HG02588 (cell line): ENCODE data around the gene KLF2.
A peak's percentile ranks its signal among the peaks of the same experiment; 100 is the strongest.
"Not testable (repeated sequence)": the region's sequence is repeated elsewhere in the genome, so short reads cannot be mapped to it uniquely, and the experiment has no call there.

Experiments
- ATAC-seq: cut with Tn5 transposase; IDR thresholded peaks from one replicate; pipeline ENCODE4 v1.9.1; 2021; ENCODE audit warnings: mild to moderate bottlenecking, moderate library complexity; ENCODE audit not compliant: unreplicated experiment

Gene KLF2

DNA sequence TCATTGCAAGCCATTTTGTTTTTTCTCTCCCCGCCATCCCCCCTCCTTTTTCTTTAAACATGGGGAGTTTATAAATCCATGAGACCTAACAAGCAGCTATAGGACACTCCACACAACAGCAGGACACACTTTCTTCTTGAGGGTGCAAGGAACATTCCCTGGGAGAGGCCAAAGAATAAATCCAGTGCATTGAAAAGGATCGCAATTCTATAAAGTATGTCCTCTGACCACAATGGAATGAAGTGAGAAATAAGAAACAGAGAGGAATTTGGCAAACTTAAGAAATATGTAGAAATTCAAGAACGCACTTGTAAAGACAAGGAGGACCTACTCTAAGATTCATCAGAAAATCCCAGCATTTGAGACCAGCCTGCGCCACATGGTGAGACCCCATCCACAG lies 11.9 kb downstream of the KLF2 start:
- no peak for ATAC-seq

DNA sequence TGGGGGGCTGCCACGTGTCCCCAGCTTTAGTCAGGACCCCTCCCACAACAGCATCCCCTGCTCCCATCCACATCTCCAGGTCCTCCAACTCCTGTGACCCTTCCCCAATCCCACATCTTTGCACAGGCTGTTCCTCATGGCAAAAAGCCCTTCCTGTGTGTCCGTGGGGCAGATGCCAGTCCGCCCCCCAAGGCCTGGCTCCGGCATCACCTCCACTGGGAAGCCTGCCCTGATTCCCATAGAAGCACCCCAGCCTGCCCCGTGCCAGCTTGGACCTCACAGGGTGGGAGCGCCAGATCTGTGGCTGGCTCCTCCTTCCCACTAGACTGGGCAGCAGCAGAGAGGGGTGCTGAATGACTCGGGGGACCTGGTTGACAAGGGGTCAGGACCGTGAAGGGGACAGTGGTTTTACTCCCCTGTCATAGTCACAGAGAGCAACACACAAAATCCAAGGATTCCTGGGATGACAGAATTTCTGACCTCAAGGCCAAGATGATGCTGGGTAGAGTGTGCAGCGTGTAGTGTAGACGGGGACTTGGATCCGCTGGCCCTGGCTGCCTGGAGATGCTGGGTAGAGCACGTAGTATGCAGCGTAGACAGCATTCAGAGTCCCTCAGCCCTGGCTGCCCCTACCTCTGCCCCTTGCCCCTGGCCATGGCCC lies 13.3 kb downstream of the KLF2 start:
- ATAC-seq: no peak

DNA sequence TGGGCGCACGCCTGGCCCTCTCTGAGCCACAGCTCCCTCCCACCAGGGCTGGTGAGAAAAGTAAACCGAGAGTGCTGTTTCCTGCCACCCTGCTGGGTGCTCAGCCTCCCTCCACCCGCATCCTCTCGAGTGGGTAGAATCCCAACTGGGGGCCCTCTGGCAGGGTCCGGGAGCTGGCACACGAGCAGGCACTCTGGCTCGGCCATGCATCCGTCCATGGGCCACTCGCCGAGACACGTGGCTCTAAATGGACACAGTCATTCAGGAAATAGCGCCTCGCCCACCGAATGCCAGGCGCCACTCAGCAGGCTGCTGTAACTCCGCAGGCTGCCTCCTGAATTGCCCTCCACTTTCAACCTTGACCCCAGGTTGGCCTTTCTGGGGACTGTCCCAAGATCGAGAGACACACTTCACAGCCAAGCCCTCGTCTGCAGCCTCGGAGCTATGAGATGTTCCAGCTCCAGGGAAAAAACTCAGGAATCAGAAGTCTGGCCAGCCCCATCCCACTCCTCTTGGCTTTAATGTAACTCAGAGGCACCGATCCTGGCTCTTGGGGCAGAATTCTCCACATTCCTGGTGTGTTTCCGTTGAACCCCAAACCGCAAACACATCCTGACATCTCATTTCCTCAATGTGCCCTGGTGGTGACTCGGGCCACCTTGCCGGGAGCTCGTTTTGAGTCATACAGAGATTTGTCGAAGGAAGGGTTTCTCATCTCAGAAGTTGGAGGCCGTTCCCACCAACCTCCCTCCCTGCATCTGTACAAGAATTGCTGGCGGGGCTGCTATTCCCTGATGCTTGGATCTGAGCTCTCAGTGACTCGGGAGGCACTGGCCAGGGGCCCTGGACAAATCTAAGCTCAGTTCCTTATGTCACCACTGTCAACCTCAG lies 14.1 kb downstream of the KLF2 start:
- ATAC-seq: no peak

DNA sequence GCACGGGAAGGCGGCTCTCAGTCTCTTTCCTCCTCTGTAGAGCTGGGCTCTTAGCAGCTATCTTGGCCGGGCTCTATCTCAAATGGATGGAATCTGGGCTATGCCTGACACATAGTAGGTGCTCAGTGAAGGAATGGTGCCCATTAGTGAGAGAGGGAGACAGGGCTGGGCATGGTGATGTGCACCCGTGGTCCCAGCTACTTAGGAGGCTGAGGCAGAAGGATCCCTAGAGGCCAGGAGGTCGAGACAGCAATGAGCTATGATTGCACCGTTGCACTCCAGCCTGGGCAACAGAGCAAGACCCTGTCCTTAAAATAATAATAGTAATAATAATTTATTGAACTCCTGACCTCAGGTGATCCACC lies 14.7 kb downstream of the KLF2 start:
- ATAC-seq: no peak

DNA sequence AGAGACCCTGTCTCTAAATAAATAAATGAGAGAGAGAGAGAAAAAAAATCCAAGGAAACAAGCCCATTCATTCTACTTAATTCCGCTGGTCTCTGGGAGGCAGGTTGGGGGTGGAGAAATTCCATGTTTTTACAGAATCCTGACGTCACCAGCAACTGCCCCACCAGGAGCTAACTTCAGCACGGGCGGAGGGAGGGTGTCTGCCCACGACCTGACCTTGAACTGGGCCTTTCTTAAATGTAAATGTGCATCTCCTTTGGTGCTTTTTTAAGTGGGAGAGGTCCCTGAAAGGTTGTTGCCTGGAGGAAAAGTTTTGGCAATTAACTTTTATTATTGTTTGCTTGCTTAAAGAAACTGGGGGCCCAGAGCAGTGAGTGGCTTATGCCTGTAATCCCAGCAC lies 15.5 kb downstream of the KLF2 start:
- no peak for ATAC-seq

DNA sequence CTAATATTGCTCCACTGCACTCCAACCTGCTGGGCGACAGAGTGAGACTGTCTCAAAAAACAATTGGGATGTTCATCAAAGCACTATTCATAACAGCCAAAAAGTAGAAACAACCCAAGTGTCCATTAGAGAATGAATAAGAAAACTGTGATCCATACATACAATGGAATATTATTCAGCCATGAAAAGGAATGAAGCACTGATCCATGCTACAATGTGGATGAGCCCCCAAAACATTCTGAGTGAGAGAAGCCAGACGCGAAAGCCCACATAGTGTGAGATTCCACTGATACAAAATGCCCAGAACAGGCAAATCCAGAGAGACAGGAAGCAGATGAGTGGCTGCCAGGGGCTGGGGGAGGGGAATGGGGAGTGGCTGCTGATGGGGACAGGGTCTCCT lies 16.0 kb downstream of the KLF2 start:
- no peak for ATAC-seq

DNA sequence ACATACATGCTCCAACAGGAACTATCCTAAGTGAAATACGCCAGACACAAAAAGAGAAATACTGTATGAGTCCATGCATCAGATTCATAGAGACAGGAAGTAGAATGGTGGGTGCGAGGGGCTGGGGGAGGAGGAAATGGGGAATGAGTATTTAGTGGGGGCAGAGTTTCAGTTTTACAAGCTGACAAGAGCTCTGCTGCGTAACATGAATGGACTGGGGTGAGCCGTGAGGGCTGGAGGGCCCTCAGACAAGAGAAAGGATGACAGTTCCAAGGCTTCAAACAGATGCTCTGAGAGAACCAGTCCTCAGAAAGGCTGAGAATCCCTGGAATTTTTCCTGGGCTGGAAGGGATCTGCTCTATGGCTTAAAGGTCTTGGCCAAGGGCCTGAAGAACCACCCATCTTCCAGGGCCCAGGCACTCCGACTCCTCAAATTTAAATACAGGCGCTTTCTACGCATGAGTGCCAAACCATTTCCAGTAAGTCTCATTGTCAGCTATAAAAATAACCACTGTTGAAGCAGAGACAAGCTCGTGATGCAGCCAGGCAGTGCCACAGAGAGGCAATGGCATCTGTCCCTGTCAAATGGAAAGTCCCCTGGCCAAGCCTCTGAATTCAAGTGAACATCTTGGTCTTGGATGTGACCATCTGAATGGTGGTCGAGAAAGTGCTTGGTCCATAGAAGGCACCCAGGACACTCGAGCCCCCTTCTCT lies 17.5 kb downstream of the KLF2 start:
- peak; percentile 45 for ATAC-seq

DNA sequence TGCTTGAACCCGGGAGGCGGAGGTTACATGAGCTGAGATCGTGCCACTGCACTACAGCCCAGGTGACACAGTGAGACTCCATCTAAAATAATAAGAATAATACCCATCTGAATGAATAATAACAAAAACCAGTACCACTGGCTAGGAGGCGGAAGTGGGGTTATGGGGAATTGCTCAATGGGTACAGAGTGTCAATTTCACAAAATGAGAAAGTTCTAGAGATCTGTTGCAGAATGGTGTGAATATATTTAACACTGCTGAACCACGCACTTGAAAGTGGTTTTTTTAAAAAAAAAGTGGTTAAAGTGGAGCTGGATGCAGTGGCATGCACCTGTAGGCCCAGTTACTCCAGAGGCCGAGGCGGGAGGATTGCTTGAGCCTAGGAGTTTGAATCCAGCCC lies 18.5 kb downstream of the KLF2 start:
- ATAC-seq: no peak

DNA sequence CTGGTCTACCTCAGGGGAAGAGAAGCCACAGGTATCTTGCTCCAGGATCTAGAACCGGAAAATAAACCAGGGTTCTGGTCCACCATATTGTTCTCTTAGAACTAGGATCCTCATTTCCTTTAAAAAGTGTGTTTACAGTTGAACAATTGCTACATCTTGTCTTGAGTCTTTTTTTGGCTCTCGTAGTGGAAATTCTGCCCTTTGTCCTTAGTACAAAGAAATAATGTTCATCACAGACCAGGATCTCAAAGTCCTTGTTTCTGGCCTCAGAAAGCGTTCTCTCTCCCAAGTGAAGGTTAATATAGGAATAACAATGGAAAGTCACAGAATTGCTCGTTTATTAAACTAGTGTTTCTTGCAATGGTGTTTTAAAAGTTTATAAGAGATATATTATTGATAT lies 20.8 kb downstream of the KLF2 start:
- ATAC-seq: no peak

DNA sequence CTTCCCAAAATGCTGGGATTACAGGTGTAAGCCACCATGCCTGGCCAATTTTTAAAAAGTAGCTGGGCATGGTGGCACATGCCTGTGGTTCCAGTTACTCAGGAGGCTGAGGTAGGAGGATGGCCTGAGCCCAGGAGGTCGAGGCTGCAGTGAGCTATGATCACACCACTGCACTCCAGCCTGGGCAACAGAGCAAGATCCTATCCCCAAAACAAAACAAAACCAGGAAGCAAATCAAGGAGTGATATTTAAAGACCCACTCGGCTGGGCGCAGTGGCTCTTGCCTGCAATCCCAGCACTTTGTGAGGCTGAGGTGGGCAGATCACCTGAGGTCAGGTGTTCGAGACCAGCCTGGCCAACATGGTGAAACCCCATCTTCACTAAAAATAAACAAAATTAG lies 22.5 kb downstream of the KLF2 start:
- ATAC-seq: not testable (repeated sequence)

DNA sequence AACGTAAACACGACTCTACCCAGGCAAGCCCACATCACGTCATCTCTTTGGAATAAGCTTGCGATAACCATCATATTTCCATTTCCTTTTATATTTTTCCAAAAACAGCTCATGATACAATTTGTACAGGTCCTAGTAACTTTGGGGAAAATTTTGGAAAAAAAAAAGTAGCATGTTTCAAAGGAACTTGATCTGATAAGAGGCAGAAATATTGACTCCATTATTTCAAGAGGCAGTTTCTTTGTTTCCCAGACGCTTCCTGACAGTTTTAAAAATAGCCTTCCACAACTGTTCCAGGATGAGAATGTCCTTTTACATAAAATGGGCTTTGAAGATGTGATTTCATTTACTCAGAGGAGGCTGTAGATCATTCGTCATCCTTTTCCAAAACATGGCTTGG lies 23.1 kb downstream of the KLF2 start:
- no peak for ATAC-seq

DNA sequence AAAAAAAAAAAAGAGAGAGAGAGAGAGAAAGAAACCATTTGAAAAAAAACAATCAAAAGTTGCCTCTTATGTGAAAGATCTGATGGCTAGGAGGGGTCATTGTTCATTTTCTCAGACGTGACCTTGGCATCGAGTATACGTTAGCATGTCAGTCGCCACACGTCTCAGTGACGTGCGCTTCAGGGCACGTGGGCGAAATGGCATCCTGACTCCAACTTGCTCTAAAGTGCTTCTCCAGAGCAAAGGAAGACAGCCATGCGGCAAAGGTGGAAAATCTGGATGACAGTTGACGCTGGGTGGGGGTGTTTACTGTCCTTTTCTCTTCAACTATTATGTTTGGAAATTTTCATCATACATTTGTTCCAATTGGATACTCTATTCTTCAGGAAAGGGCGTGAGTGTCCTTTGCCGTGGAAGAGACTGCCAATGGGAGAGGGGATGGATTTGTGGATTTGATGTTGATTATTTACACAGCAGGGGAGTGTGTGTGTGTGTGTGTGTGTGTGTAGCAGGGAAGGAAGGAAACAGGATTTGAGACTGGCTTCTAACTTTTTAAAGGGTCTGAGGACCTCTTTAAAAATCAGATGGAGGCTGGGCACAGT lies 25.0 kb downstream of the KLF2 start:
- no peak for ATAC-seq

DNA sequence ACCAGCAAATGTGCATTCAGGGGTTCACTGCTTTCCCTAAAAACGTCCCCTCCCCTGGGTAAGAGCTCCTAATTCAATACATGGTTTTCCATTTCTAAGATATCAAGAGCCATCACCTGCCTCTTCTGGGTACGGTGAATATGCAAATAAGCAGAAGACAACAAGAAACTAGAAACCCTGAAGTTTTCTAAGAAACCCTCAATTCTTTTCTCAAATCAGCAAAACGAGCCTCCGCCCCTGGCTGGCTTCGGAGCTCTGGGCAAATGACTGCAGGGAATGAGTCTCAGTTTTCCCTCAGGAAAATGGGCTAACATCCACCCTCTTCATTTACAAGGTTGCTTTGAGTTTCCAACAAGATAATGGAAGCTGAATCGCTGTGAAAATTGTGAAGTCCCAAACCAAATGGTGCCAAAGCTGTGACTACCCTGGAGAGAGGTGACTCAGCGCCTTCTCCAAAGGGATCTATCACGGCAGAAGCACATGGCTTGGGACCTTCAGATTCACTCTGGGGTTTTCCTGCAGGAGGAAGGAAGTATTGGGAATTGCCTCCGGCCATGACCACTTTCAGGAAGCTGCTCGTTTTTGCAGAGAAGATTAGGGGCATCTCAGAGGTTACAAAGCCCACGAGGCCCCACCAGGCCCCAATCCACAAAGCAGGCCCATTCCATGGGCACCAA lies 26.6 kb downstream of the KLF2 start:
- no peak for ATAC-seq

DNA sequence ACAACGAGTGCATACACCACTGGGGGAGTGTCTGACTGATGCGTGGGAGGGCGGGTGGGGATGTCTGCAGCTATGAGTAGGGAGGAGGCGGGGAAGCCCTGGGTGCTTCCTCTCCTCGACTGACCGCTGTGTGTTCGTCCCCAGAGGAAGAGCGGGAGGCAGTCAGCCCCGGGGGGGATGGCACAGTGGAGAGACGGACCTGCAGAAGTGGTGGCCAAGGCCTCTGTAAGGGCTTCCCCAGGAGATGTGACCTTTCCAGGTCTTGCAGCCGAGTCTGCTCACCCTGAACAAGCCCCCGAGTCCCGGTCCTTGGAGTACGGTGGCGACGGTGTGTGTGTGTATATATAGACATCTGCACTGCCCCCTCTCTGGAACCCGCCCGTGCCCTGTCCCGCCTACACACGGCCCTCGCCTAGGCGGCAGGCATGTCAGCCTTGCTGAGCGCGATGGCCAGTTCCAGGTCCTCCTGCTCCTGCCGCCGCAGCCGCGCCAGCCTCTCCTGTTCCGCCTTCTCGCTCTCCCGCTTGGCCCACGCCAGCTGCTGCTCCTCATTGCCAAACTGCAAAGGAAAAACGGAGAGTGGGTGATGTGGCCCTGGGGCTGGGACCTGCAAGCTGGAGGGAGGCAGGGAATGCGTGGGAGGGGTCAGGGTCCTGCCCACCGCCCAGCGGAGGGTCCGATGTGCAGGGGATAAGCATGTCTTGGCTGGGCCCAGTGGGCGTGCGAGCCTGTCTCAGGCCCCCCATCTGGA lies 30.8 kb downstream of the KLF2 start:
- ATAC-seq: no peak

DNA sequence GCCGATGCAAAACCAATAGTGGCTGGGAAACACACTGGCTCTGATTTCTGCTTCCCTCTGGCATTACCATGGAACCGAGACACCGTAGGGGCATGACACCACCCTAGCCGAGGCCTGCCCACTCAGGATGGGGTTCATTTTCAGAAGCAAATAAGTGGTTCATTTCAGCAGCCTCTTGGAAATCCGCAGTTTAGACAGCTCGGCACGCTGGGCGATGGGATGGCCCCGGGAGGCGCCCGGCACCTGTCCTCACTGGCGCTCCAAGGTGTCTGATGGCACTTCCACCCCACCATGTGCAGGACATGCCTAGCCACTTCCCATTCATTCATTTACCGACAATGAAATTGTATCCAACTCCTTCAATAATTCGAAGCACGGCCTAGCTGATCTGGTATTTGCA lies 33.8 kb downstream of the KLF2 start:
- no peak for ATAC-seq

DNA sequence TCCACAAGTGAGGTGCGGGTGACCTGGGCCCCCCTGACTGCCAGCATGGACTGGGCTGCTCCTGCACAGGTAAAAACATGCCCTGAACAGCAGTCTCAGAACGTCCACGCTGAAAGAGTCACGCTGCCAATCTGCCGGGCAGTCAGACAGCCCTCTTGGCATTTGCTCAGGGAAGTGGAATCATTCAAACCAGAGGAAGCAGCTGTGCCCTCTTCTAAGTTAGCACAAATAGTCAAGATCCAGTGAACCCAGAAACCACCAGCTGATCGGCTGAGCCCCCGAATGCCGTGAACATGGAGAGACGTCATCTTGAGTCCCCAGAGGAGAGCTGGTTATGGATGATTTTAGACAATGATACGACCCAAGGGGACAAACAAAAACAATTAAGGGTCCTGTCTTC lies 34.4 kb downstream of the KLF2 start:
- no peak for ATAC-seq

DNA sequence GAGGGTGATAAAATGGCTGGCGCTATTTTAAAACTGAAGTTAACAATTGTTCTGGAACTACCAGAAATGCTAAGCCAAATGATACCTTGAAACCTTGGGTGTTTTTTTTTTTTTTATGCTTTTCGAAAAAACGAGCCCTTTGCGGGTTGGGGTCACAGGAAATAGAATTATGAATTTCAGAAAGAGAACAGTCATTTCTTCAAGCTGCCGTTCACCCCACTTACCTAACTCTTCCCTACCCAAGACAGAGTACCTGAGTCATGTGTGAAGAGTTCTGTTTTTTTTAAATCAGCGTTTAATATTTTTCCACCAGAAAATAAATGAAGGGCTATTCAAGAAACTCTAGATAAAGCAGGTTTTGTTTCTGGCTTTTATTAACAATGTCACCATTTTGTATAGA lies 35.3 kb downstream of the KLF2 start:
- no peak for ATAC-seq

DNA sequence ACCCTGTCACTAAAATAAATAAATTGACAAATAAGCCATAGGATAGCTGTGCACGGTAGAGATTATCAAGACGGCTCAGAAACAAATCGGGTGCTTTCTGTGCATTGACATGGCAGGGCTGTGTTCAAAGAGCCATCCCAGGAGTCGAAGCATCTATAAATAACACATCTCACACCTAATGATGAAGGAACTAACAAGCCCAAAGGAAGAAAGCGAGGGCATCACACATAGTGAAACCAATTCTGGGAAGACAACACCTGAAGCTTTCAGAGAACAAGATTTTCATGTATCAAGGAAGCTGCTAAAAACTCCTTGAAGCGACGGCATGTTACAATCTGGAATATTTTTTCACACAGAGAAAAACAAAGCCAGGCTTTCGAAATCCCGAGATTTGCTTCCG lies 36.1 kb downstream of the KLF2 start:
- no peak for ATAC-seq

DNA sequence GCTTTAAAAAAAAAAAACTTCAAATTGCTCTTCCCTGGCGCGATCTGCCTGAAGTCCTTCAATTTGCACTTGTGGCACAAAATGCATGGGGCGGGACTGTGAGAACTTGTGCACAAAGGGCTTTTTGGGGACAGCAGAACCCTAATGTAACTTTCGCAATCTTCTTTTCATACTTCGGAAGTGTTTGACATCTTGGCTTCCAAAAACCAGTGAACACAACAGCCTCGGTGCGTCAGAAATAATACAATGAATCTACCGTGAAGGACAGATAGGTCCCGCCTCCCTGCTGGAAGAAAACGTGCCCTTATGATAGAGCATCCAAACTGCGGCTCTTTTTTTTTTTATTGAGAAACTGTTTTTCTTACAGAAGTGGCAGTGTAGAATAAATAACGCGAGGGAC lies 36.6 kb downstream of the KLF2 start:
- no peak for ATAC-seq

DNA sequence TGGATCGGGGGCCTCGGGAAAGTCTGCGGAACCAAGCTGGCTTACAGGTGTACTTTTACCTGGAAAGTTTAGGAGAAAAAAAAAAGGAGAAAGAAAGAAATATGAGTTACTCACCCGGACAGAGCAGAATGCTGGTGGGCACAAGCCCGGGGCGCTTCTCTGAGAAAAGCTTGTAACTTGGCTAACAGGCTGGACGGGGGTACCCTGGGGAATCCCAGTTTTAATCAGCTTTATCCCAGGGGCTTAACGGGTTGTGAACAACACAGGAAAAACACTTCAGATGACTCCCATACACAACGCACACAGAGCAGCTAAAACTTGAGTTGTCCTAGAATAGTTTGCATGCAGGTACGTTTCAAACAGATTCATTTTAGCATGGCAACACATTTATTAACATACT lies 37.3 kb downstream of the KLF2 start:
- no peak for ATAC-seq
